ENCODE results near the gene SERGEF.

Gene SERGEF

GRCh38 chr11:17744151-17744940 lies 268.5 kb downstream of the SERGEF start:
- DNase-seq: no peak

- DNase-seq: no peak
Observed at GRCh38 chr11:17743808-17744119, 269.1 kb downstream of the SERGEF start.

- no peak for DNase-seq
Observed at GRCh38 chr11:17743026-17743807, 269.6 kb downstream of the SERGEF start.

GRCh38 chr11:17742019-17742418 lies 270.8 kb downstream of the SERGEF start:
- DNase-seq: no peak

- no peak for DNase-seq
Observed at GRCh38 chr11:17741487-17741886, 271.4 kb downstream of the SERGEF start.

- DNase-seq: no peak
Observed at GRCh38 chr11:17740649-17741235, 272.1 kb downstream of the SERGEF start.

- DNase-seq: no peak
Observed at GRCh38 chr11:17739945-17740338, 272.9 kb downstream of the SERGEF start.

GRCh38 chr11:17738151-17738973 lies 274.5 kb downstream of the SERGEF start:
- no peak for DNase-seq
